HCT116 (cell line): Measurements from ENCODE around the gene PEMT.

Source experiments
- POLR2AphosphoS5 ChIP-seq: IDR thresholded peaks from 2 replicates; pipeline ENCODE4 v1.6.1; 2011; ENCODE audit warnings: mild to moderate bottlenecking, low read depth, low read length, moderate library complexity
- RAD21 ChIP-seq: IDR thresholded peaks from 2 replicates; pipeline ENCODE4 v1.6.1; 2012; ENCODE audit warnings: low read depth, mild to moderate bottlenecking
- ZBTB33 ChIP-seq: IDR thresholded peaks from 2 replicates; pipeline ENCODE4 v1.6.1; 2011; ENCODE audit warnings: mild to moderate bottlenecking, low read length, moderate library complexity; ENCODE audit not compliant: insufficient replicate concordance; ENCODE audit errors: extremely low read depth
- TF ChIP-seq, protein P1 (sequence below): IDR thresholded peaks from 2 replicates; pipeline ENCODE4 v1.6.1; 2012; ENCODE audit warnings: low read depth
- TF ChIP-seq, protein P2 (sequence below), 3 experiments: fragments of 200-600 bp in 1 of 3; sonication (generic) in 1 of 3; IDR thresholded peaks in 2 of 3; conservative IDR thresholded peaks in 1 of 3; 2 replicates each; pipeline ENCODE4 v1.5.1; 2012 to 2017; ENCODE audit warnings: low read depth in 2 of 3, low read length in 2 of 3, antibody characterized with exemption in 1 of 3, borderline replicate concordance in 1 of 3, control low read depth in 1 of 3, mild to moderate bottlenecking in 1 of 3, mixed read lengths in 1 of 3, mixed run types in 1 of 3, moderate library complexity in 1 of 3; ENCODE audit not compliant: insufficient read depth in 1 of 3

- TF ChIP-seq ZBTB33: no peak
- TF ChIP-seq, protein P1, sequence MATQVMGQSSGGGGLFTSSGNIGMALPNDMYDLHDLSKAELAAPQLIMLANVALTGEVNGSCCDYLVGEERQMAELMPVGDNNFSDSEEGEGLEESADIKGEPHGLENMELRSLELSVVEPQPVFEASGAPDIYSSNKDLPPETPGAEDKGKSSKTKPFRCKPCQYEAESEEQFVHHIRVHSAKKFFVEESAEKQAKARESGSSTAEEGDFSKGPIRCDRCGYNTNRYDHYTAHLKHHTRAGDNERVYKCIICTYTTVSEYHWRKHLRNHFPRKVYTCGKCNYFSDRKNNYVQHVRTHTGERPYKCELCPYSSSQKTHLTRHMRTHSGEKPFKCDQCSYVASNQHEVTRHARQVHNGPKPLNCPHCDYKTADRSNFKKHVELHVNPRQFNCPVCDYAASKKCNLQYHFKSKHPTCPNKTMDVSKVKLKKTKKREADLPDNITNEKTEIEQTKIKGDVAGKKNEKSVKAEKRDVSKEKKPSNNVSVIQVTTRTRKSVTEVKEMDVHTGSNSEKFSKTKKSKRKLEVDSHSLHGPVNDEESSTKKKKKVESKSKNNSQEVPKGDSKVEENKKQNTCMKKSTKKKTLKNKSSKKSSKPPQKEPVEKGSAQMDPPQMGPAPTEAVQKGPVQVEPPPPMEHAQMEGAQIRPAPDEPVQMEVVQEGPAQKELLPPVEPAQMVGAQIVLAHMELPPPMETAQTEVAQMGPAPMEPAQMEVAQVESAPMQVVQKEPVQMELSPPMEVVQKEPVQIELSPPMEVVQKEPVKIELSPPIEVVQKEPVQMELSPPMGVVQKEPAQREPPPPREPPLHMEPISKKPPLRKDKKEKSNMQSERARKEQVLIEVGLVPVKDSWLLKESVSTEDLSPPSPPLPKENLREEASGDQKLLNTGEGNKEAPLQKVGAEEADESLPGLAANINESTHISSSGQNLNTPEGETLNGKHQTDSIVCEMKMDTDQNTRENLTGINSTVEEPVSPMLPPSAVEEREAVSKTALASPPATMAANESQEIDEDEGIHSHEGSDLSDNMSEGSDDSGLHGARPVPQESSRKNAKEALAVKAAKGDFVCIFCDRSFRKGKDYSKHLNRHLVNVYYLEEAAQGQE: no peak
- no peak for TF ChIP-seq POLR2AphosphoS5
- TF ChIP-seq, protein P2, sequence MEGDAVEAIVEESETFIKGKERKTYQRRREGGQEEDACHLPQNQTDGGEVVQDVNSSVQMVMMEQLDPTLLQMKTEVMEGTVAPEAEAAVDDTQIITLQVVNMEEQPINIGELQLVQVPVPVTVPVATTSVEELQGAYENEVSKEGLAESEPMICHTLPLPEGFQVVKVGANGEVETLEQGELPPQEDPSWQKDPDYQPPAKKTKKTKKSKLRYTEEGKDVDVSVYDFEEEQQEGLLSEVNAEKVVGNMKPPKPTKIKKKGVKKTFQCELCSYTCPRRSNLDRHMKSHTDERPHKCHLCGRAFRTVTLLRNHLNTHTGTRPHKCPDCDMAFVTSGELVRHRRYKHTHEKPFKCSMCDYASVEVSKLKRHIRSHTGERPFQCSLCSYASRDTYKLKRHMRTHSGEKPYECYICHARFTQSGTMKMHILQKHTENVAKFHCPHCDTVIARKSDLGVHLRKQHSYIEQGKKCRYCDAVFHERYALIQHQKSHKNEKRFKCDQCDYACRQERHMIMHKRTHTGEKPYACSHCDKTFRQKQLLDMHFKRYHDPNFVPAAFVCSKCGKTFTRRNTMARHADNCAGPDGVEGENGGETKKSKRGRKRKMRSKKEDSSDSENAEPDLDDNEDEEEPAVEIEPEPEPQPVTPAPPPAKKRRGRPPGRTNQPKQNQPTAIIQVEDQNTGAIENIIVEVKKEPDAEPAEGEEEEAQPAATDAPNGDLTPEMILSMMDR (IDR thresholded peaks at IDR 0.05 in 2 of 3, conservative IDR thresholded peaks at IDR 0.05 in 1 of 3; ENCODE audit: borderline replicate concordance in 1 of 3, insufficient read depth in 1 of 3, low read depth in 2 of 3, low read length in 2 of 3): no peak
- no peak for TF ChIP-seq RAD21
Measured at GRCh38 chr17:17569691-17570090, 21.8 kb downstream of the PEMT start.
